NCI-H69 (cell line): ENCODE data around the gene SGCD.

Experiments used
- DNase-seq: peaks from one replicate; lab custom pipeline; 2025; lab: John Stamatoyannopoulos, UW

Gene SGCD

DNA sequence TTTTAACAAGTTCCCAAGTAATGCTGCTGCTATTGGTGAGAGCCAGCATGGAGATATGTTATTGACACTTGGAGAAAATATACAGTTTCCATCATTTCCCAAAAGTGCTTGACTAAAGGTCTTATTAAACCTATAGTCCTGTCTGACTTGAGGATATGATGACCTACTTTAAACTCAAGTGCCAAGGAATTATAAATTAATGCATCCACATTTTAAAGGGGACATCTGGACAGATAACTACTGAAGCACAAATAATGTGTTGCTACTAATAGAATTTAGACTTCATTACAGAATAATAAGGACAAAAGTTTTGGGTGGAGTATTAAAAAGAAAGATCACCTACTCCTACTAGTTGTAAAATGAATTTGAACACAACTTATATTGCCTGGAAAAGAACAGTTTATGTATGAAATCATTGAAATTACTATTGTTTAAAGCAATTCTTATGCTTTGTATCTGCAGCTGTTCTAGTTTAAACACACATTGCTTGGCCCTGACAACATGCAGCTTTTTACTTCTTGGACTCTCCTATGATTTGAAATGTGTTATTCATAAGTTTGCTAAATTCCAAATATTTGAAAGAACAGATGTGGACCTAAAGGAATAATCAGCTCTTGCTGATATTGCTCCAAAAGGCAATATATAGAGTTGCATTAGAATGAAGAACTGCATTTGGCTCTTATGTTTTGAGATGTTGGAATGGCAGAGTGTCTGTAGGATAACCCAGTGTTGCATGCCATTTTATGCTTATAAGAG is 73.4 kb downstream of the SGCD start:
- no peak for DNase-seq

DNA sequence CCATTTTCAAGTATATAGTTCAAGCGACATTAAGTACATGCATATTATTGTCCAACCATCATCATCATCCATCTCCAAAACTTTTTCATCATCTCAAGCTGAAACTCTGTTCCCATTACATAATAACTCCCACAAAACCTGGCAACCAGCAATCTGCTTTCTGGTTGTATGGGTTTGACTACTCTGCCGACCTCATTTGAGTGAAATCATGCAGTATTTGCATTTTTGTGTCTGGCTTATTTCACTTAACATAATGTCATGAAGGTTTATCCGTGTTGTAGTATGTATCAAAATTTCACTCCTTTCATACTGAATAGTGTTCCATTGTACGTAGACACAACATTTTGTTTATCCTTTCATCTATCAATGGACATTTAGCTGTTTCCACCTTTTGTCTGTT is 74.8 kb downstream of the SGCD start:
- DNase-seq: peak; percentile 38

DNA sequence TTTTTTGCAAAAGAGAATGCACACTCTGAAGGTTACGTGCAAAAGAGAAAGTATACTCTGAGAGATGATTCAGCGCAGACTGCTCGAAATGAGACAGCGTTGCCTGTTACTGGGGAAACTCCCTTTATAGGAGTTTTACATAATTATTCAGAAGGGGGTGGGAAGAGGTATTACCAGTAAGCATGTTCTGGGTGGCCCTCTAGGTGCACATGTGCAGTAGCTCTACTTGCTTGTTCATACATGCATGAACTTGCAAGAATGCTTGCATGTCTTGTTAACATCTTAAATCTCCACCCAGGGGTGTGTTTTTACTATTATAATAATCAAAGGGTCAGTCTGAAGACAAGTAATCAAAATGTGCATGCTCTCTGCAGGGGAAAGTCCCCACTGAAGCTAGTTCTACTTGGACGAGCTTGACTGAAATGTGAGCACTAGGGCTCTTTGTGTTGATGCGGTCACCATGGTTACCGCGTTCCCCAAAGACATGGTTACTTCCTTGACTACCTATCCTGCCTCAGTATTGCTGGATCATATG is 75.5 kb downstream of the SGCD start:
- DNase-seq: peak; percentile 64

DNA sequence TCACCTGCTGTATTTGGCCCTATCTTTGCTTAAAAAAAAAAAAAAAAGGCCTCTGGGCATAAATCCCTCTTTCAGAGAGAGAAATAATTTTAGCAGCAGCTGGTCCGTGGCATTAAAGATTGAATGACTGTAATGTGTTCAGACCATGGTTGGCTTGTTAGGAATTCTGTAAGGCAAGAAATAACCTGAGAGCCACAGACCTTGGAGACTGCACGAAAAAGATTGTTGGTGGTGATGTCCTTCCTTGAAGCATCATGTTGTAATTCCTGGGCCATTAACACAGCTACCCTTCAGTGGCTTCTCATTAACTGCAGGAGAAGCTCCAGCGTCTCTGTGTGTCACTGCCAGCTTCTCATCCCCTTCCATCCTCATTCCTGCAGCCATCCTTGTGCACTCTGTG is 79.0 kb downstream of the SGCD start:
- peak; percentile 48 for DNase-seq

DNA sequence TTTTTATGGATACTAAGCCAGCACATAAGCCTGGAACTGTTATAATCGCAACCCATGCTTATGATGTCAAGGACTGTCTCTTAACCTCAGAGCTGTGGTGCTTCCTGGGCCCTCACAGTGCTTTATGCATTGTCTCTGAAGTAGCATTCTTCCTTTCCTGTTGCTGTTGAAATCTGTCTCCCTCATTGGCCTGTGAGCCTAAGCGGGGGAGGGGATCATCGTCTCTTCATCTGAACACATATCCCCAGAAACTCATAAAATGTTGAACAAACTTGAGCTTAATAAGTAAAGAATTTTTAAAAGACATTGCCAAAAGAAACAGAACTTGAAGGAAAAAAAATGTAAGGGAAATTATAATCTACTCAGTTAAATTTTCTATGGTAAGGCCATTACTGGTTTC is 80.3 kb downstream of the SGCD start:
- DNase-seq: no peak

DNA sequence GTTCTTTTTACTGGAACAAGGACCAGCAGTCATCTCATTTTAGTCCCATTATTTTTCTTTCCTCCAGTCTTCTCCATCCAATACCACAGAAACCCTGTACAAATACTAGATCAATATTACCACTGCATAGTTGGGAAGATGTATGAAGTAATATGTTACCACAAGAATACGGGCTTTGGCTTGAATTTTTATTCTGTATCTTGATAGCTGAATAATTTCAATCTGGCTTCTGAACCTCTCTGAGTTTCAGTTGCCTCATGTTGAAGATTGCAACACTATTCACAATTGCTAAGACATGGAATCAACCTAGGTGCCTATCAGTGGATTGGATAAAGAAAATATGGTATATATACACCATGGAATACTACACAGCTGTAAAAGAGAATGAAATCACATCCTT is 82.9 kb downstream of the SGCD start:
- no peak for DNase-seq

DNA sequence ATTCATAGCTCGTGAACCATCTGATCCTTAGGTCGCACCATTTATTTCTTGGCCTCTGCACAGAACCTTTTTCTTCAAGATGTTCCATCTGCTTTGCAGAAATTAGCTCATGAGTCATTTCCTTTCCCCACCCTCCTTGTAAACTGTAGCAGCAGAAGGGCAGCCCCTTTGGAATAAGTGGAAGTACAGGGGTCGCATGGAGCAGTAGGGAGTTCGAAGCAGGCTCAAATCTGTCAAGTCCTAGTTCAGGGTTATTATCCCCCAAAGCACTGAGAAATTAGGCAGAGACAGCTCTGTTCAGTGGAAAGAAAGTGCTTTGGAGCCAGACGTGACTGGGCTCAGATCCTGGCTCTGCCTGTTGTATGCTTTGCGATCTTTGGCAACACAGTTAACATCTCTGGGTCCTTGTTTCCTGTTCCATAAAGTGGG is 84.2 kb downstream of the SGCD start:
- DNase-seq: peak; percentile 87

DNA sequence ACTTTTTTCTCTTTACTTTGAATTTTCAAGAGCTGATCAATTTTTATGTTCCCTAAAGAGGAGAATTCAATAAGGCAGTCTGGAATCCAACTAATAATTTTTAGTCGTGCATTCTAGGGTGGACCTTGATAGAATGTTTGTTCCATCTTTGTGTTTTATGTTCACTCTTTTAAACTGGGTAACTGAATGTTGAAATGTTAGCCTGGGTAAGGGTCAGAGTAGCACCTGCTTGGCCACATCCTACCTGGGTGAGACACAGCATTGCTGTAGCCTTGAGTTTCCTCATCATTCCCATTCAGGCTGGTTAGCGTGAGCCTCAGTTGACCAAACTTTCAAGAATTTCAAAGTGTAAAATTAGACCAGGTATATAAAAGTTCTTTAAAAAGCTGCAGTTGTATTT is 85.0 kb downstream of the SGCD start:
- DNase-seq: no peak

DNA sequence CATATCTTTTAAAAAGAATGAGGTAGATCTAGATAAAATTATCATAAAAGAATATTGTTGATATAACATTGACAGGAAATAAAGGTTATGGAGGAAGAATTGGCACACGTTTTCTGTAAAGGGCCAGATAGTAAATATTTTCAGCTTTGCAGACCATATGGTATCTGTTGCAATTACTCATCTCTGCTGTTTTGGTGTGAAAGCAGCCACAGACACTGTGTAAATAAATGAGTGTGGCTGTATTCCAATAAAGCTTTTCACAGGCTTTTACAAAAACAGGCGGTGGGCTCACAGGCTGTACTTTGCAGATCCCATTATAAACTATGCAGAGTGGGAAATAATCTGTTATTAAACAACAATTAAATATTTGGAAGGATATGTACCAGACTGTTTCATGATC is 87.4 kb downstream of the SGCD start:
- peak; percentile 88 for DNase-seq

DNA sequence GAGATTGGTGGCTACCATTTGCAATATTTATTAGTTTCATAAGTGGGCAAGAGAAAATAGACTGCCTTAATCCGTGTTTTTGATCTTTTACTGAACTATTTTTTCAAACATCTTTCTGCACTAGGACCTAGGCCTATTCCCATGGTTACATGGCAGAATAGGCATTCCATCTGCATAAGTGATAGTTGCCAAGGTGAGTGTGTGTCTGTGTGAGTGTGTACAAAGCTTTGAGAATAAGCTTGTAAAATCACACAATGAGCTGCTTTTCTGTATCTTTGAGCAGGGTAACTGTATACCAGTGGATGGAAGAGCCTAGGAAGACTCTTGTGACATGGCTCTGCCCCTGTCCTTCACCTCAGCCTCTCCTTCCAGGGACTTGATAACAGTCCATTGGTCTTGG is 92.7 kb downstream of the SGCD start:
- no peak for DNase-seq

DNA sequence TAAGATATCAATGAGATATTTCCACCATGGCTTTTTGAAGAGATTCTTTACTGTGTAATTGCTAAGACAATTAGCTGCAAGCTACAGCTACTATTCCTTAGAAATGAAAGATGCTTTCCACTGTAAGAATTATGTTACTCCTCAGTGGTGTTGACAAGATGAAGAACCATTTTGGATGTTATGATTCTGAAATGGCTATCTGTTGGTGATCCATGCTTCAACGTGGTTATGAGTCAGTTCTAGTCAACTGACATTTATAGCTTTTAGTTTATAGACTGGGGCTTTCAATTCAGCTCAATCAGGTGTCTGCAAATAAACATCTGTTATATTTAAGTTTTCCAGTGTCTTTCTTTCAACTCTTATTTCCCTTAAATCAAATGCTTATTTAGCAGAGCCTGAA is 93.7 kb downstream of the SGCD start:
- no peak for DNase-seq

DNA sequence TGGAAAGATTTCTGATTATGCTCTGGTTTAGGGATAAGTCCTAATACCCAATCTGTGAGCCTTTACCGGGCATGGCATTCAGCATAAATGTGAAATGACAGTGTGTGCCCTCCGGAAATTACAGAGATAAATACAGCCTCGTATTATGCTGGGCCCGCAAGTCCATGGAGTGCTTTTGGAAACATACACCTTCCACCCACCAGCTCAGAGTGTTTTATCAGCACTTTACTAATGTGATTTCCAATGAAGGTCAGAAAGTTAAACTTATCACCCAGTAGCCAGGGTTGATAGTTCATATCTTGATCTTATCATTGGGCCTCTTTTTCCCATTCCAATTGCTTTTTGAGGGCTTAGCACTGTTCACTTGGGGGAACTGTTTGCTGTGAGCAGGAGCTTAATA is 94.8 kb downstream of the SGCD start:
- no peak for DNase-seq

DNA sequence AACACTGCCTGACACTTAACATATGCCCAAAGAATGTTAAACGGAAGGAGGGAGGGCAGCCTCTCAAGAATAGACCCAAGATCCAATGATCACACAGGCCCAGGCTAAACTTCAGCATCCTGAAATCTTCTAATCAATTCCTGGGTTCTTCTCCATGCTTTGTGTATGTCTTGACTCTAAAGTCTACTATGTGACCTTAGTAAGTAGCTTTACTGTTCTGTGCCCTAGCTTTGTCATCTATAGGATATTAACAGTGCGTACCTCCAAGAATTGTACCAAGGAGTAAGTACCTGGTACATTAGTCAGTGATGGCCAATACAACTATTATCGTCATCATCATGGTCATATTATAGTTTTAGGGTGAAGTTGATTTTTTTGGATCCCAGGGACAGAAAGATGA is 96.6 kb downstream of the SGCD start:
- DNase-seq: peak; percentile 28

DNA sequence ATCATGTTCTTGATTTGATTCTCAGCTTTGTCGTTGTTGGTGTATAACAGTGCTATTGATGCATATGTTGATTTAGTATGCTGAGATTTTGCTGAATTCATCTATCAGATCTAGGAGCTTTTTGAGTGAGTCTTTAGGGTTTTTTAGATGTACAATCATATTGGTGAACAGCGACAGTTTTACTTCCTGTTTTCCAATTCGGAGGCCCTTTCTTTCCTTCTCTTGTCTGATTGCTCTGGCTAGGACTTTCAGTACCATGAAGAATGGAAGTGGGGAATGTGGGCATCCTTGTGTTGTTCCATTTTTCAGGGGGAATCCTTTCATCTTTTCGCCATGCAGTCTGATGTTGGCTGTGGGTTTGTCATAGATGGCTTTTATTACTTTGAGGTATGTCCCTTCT is 100.4 kb downstream of the SGCD start:
- DNase-seq: no peak

DNA sequence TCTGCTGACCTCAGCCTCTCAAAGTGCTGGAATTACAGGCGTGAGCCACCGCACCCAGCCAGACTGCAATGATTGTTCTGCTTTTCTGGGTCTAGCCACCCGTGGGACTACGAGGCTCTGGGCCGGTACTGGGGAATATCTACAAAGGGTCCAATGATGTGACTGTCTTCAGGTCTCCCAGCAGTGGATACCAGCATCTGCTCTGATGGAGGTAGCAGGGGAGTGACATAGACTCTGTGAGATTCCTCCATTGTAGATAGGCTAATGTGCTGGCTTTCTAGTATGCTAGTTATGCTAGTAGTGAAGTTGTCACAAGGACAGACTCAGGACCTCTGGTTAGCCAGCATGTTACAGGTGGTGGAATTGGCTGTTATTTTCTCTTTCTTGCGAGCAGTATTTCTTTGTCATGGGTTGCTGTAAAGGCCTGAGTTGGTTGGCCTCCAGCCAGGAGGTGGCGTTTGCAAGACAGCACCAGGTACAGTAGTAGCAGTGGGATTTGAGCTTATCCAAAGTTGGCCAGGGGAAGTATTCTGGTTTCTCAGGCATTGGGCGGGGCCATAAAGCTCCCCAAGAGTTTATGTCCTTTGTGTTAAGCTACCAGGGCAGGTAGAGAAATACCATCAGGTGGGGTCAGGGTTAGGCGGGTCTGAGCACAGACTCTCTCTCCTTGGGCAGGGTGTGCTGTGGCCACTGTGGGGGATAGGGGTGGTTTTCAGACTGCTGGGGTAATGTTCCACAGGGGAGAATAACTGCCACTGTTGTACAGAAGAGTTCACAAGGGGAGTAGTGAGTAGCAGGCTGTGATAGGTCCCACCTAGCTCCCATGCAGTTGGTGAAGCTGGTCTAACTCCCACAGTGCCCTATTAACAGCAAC is 105.2 kb downstream of the SGCD start:
- DNase-seq: peak; percentile 51

DNA sequence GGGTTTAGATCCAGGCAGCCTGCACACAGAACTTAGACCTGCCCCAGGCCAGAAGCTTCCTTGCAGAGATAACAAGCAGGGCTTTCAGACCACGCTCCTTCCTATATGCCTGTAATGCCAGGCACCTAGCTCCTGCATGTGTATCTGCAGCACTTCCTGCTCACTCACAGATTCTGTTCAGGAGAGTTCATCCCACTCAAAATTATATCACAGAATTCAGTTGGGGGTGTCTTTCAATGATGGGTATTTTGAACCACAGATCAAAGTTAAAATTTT is 105.8 kb downstream of the SGCD start:
- peak; percentile 63 for DNase-seq

DNA sequence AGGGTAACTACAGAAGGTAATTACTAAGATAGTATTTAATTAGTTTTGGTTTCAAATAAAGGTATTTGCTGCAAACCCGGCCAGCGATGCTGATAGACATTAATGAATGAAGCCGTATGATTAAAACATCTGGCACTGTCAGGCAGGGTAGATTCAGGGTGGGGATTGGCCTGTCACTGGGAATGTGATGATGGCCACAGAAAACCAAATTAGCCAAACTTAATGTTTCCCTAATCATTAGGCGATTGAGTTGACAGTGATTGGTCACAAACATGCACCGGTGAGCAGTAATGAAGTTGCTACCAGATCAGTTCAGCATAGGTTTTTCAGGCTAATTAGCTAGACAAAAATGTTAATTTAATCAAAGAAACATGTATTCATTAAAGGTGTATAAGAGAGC is 107.5 kb downstream of the SGCD start:
- DNase-seq: peak; percentile 64

DNA sequence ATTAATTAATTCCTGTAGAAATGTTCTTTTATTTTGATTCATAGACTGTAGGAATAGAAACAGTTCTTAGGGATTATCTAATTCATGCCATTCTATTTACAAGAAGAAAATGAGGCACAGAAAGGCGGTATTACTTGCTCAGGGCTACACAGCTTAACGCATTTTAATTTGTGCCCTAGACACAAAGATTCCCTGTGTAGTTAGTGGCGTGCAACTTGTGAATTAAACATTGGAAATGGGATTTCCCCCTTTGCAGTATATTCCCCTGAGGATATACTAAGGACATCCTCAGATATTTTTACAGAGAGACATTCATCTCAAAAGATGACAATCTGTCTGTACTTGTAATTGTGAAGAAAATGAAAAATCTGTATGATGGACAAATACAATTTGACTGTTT is 108.1 kb downstream of the SGCD start:
- peak; percentile 47 for DNase-seq

DNA sequence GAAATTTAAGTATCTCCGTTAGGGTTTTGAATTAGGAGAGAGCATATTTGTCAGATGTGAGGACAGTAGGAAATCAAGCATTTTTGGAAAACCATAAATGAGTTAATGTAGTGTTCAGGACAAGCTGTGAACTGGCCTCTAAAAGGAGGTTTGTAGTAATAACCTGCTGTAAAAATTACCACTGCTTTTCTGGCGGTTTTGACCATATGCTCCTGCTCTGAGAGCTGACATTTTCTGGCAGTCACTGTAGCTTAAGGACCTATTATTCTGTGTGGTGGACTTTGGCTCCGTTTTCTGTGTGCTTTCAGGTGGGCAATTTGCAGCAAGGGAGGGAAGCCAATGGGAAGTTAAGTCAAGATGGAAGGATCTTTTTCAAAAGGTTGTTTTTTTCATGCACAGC is 111.1 kb downstream of the SGCD start:
- peak; percentile 90 for DNase-seq

DNA sequence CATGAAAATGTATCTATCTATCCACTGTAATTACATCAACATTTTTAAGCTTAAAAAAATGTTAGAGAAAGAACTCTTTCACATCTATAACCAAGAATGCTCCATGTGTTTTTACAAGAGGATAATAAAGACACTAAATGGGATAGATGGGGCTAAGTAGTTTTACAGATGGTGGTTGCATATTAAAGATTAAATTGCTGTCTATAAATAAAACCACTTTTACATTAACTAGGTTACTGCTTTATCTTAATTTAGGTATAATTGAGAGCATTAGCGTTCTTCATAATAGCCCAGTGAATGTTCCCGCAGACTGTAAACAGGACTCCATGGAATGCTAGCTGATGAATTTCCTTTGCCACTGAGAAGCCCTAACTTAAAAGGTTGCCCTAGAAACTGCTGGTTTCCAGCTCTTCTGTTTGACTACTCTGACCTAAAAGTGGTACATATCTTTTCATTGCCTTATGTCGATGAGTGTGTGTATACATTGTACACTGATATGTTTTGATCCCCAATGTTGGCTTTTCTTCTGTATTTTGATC is 117.9 kb downstream of the SGCD start:
- DNase-seq: peak; percentile 47

DNA sequence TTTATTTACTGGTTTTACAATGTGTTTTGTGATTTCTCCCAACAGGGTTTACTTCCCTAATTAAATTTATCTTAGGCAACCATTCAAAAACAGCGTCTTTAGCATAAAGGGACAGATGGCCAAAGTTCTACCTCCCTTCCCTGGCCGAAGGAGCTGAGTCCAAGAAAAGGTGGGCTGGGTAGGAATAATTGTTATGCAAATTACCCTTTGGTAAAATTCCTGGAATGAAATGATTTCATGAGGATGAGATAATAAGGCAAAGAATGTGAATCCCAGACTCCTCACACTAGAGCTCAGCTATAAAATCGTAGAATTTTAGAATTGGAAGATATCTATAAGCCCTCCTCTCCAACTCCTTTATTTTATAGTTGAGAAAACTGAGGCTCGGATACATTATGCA is 119.6 kb downstream of the SGCD start:
- peak; percentile 53 for DNase-seq

DNA sequence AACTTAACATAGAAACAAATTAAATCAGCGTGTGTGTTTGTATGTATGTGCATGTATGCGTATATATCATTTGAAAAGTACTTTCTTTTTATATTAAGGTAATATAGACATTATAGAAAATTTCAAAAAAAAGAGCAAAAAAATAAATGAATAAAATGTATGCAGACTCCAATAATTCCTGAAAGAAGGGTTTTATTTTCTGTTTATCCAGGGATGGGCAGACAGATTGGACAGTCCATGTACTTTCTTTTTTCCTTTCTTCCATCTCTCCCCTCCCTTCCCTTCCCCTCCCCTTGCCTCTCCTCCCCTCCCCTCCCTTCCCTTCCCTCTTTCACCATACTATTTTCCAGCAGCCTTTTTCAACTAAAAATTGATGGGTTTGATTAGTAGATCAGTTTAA is 123.8 kb downstream of the SGCD start:
- DNase-seq: no peak

DNA sequence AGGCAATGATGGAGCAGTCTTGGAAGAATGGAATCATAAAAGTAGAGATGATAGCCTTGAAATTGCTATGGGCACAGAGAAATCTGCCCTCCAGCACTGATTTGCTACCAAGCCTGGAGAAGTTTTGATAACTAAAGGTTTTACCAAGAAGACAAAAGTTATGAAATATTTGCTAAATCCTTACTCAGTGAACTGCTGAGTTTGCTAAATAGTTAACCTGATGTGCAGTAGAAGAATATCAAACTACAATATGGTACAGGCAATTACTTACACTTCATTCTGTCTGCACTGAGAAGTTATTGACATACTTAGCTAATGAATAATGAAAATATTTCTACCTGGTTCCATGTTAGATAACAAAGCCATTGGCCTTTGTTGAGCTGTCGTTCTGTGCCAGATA is 124.5 kb downstream of the SGCD start:
- DNase-seq: no peak
